Mucosa of descending colon (tissue), 3 donors: ENCODE results near the gene CT45A5. TPM values are rescaled to one million over a fixed set of nuclear protein-coding genes. Genes with fewer than 3 reads are reported as not detected.

ENCODE experiments used
- total RNA-seq, 3 donors: library from RNA; stranded (reverse); fragmentation: NEBNext Ultra II Directional in 2 of 3; extraction: Animal tissue kit (Norgen Biotek cat#: 25700) in 2 of 3; gene quantifications; one replicate each; pipeline versions ENCODE4 v1.2.1 to v1.2.4, GENCODE V29; 2021 to 2023
- donor health status: DM: no; HTN: no; CAD: no; lungs with moderate emphysema.
- donor health status: DM: no; HTN: no; CAD: no.
- donor health status: DM: no; HTN: yes; CAD: no.

CT45A5 gene
- total RNA-seq, 3 donors from 2014 or later, result not detected

Other genes starting within 250 kb of the CT45A5 start
- gene CT45A1, start 71.9 kb downstream of the CT45A5 start, total RNA-seq, result not detected
- not detected for gene CT45A3, start 17.3 kb downstream of the CT45A5 start, total RNA-seq
- not detected for gene CT45A6, start 17.3 kb upstream of the CT45A5 start, total RNA-seq
- gene CT45A2, start 34.5 kb upstream of the CT45A5 start, total RNA-seq, result not detected
- gene CT45A7, start 51.8 kb upstream of the CT45A5 start, total RNA-seq, result not detected
- not detected for gene CT45A8, start 69.0 kb upstream of the CT45A5 start, total RNA-seq
- not detected for gene CT45A9, start 86.3 kb upstream of the CT45A5 start, total RNA-seq
- gene CT45A10, start 107.9 kb upstream of the CT45A5 start, total RNA-seq, result not detected
- gene SAGE1, start 108.2 kb upstream of the CT45A5 start, total RNA-seq, result not detected
- 10 to 100 TPM; 23.3 to 33.2 (median 25.0) TPM for gene MMGT1, start 188.5 kb upstream of the CT45A5 start, total RNA-seq
- gene SLC9A6, start 199.9 kb upstream of the CT45A5 start, total RNA-seq, result 10 to 100 TPM; 12.6 to 17.3 (median 13.1) TPM